Stimulated activated CD4-positive, alpha-beta T cell treated with anti-CD3 and anti-CD28 coated beads, TNF-alpha, amount 100 ng/mL, for 4 hours (primary cell): ENCODE results near the gene BEND5.

ENCODE experiments used
- DNase-seq, 3 experiments: peaks; one replicate each; pipeline ENCODE4 v3.0.0-alpha.2; 2020; ENCODE audit warnings: low read depth in 3 of 3

The BEND5 gene

DNA sequence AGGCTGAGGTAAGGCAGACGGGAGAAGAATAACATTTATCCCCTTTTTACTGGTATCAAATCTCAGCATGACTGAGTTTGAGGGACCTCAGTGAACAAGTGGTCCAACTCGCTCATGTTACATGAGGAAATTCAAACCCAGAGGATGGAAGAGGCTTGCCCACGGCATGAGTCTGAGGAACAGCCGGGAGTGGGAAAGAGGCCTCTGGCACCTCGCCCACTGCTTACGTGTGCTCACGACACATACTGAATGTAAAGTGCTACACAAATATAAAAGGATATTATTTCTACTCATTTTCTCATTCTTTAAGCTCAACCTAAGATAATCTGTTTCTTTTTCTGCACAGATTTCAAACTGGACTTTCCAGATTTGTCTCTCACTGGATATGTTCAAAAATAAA lies 14.7 kb downstream of the BEND5 start:
- no peak for DNase-seq

DNA sequence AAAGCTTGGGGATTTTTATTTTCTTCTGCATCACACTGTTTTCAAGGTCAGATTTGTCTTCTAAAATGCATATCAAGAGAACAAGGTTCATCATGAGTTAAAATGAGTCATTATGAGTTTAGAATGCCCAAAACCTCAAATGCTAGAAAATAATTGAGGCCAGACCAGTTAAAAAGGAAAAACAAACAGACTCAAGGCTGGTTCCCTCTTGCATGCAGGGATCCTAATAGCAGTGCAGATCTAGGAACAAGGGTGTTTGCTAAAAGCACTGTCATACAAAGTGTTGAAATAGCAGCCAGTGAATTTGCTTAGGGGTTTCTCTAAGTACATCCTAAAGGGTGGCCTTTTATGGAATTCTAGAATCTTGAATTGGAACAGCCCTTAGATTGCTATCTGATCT lies 15.3 kb downstream of the BEND5 start:
- no peak for DNase-seq

DNA sequence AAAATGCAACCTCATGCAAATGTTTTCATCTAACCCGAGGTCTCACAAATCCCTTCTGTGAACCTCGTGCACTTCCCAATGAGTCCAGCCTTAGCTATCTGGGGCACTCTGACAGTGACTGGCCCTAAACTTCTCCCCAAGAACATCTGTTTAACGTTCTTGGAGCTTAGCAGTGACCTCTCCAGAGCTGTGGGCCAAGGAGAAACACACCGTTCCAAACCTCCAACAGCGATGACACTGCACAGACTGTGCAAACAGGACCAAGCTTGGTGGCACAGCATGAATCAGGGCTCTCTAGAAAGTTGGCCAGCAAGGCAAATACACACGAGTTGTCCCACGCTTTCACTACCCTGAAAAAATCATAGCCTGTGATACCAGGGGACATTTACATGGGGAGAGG lies 15.8 kb downstream of the BEND5 start:
- no peak for DNase-seq

DNA sequence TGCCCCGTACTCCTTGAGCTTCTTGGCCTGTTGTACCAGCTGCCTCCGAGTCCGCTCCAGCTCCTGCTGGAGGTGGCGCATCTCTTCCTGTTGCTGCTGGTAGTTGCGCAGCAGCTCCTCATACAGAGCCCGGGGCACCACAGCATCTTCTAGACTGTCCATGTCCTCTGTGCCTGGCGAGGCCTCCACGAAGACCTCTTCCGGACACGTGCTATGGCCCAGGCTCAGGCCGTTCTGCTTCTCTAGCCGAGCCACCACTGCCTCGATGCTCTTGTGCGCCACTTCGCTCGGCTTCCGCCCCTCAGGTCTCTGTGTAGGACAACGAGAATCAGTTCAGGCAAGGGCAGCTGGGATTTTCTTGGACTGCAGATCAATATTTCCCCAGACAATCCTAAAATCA lies 17.7 kb downstream of the BEND5 start:
- no peak for DNase-seq

DNA sequence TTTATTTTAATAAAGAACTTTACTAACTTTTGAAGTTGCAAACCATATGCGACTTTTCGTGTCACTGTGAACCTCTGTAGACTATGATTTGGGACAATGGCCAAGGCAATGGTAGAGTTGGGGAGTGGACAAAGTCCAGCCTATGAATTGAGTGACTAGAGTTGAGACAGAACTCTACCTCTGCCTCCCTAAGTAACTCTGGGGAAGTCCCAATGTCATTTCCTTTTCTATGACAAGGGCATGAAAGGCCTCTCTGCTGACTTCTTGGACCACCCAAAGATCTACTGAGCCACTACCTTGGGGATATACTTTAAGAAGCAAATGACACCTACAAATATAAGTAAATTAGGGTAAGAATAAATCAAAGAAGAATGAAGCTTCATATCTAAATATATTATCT lies 19.3 kb downstream of the BEND5 start:
- DNase-seq, result no peak

DNA sequence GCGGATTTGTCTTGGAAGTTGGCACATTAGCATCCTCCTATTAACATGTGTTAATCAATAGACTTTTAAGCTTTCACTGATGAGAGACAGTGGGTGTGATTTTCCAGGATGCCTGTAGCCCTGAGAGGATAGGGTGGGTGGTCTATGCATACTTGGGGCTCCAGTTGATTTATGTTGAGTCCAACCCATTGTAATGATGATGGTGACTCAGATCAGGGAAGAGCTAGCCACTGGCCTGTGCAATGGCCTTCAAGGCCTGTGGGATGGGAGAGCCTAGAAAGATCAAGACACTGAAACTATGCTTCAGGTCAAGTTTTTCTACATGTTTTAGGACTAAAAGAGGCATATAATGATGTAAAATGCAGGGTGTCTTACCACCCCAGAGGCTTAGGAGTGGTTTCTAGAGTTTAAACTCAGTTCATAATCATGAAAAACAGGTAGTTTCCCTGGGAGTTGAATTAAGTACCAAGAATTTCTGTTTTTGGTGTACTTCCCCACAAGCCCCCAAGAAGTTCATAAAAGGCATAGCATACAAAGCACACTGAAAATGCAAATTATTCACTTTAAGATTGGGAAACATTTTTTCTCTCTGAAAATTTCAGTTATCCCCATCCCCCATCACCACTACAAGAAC lies 19.9 kb downstream of the BEND5 start:
- DNase-seq, result no peak

DNA sequence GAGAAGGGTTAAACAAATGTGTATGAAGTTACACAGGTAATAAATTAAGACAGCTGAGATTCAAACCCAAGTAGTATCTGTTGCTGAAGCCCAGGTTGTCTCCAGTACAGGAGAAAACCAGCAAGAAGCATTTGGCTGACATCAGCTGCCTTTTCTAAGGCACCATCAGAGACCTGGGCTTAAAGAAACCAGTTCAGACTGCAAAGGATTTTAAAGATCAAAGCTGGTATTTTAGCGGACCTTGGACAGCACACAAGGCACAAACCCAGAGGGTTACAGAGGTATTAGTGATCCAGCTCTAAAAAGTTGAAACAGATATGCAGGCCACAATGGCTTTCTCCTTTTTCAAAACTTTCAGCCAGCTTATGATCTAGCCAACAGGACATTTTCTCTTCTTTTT lies 23.4 kb downstream of the BEND5 start:
- DNase-seq, result no peak

DNA sequence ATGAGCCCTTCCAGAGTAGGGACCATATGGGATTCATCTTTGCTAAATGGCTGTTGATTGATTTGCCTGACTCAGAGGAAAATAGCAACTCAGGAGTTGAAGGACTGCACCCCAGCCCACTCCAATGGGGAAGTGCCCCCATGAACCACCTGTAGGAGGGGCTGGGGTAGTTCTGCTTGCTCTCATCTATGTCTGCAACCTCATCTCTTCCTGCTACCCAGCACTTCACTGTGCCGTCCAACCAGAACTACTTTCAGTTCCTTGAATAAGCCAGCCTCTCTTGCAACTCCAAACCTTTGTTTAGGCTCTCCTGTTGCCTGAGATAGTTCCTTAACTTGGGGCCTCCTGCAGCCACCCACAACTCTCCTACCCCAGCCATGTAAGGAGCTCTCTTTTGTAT lies 26.6 kb downstream of the BEND5 start:
- DNase-seq, result no peak

DNA sequence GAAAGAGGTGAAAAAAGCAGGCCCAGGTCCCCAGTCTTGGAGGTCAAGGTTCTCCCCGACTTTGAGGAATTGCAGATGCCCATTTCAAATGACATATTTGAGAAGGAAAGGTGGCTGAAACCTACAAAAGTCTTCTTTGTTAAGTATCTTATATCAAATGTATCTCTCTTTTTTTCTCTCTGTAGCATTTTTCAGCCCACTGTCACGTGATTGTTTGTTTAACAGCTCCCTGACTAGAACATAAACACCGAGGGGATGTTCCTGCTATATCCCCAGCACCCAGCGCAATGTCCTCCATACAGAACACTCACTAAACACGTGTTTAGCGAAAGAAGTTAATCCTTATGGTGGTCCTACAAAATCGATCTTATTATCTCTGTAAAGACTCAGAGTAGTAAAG lies 27.6 kb downstream of the BEND5 start:
- no peak for DNase-seq

DNA sequence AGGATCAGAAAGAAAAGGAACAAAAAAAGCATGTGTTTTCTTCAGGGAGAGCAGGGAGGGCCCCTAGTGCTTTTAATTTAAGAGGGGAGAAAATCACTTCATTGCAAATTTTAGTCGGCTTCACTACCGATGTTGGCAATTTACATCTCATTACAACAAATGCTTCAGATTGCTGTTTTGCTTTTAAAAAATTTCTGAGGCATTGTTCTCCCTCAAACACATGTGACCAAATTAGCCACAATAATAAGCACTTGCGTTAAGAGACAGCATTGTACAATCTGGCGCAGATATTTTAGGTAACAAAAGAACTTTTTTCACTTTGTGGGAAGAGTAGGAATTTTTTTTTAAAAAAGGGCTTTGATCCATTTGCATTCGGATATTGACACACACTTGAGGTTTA lies 29.8 kb downstream of the BEND5 start:
- no peak for DNase-seq

DNA sequence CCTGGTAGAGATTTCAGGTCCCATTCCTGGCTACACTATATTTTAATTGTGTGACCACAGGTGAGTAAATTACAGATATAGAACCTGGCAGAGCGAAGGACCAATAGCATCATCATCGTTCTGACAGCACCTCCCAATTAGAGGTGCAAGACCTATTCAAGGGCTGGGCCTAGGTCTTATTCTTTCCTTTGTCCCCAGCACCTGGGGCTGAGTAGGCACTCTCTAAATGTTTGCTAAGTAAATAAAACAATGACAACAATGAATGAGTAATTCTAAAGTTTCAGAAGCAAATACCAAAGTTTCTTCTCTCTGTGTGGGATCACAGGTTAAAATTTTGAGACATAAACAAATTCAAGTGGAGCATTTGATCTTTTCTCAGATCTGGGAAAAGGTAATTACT lies 32.7 kb downstream of the BEND5 start:
- no peak for DNase-seq

DNA sequence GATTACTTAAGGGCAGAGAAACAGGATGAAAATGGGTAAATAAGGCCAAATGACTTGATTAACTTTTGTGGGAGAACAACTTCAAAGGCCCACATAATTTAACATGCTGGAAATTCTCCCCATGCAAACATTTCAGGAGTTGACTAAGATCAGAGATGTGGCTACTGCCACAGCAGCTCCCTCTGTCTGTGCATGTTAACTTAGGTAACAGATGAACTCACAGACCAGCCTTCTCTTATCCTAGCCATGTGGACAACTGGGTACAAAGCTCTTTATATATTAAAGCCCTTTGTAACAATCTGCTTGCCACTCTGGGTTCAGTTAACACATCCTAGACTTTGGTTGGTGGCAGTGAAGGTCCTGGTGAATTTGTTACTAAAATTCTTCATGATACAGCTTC lies 33.2 kb downstream of the BEND5 start:
- DNase-seq, result no peak

DNA sequence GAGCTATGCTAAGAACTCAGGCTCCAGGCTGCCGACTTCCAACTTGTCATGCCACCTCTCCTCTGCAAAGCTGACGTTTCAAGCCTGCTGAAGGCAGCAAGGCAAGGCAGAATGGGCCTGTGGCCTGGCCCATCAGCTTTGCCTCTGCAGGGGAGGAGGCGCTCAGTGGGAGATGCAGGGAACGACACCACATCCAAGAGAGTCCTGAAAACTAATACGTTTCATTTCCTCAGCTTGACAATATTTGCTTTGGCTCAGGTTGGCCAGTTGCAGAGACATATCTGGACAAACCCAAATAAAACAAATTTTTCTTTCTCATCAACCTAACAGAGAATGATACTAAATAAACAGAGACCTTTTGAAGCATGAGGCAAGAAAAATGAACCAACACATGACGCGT lies 35.3 kb downstream of the BEND5 start:
- DNase-seq, result no peak

DNA sequence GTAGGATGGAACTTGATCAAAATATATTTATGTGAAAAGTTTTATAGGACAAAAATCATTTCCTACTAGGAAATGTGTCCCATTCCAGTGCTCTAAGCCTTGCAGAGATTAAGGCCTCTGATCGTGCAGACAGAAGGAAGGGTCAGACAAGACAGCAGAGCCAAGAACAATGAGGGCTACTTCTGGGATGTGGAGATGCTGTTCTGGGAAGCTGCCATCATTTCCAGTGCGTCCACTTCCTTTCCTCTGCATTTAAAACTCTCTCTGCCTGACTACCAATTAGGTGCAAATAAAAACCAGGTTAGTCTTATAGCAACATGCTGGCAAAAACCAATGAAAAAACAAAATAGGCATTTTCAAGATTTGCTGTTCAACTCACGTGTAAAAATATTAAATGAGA lies 36.1 kb downstream of the BEND5 start:
- no peak for DNase-seq

DNA sequence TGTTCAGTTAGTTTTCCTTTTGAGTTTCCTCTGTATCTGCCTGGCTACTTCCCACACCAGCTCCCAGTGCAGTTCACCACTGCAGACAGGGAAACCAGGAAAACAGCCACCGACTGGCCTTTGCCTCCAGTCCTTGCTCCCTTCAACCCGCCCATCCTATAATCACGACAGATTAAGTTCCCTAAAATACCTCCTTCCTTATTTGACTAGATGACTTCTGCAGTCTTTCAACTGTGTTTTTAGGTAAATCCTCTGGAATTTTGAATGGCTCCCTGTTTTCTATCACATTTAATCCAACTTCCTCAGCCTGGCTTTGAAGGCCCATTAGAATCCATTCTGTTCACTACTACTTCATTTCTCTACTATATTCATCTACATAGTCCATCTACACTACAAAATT lies 37.6 kb downstream of the BEND5 start:
- no peak for DNase-seq

DNA sequence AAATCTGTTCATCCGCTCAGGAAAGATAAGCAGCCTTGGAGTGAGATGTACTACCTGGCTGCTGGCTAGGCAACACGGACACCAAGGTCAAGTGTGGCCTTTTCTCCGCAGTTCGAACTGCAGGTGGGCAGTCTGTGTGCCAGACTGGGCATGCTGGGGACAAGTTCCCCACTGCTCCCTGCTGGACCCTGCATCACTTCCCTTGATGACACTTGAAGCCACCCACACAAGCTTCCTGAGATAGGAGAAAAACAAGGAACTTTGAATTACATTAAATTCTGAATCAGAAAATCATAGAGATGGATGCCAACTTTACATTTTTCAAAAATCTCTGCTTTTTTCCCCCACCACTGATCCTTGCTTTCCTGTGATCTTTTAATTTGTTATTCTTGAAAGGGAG lies 38.3 kb downstream of the BEND5 start:
- DNase-seq, result no peak

DNA sequence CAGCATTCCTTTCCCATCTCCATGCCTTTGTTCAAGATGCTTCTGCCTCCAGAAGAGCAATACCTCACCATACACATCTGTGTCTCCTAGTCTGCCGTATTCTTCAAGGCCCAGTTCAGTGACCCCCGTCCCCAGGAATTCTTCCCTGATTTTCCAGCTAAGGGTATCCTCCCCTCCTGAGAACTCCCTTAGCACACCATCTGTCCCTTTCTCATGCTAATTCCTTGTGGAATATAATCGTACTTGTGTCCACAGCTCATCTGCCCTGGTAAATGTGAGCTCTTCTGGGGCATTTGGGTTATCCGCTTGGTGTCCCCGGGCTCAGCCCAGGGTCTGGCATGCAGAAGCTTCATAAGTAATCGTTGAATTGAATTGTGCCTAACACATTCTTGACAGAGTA lies 40.9 kb downstream of the BEND5 start:
- no peak for DNase-seq

DNA sequence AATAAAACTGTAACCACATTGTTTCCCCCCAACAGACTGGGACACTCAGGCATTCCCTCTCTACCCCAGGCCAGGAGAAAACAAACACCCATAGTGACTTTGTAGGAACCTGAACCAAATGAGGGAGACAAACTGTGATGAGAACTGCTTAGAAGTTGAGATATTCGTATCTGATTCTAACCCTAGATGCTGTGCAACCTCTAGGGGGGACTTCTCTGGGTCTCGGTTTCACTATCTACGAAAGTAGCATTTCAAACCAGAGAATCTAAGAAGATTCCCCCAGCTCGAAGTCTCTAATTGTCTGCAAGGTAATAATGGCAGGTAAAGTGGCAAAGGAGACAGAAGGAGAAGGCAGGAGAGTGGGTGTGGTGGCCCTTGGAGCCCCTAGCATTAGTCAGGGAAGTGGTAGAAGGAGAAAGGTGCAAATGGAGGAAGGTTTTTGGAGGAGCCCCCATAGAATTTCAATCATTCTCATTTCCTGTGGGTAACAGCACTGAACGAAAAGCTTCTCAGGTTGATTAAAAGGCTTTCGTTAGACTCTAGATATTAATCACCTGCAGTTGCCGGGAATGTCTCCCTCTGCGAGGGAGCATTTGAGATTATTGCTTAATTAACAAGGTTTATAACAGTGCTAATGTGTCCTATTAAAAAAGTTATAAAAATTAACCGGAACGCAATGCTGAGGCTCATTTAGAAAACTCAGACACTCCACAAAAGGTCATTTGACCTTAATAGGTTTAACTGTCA lies 46.4 kb downstream of the BEND5 start:
- DNase-seq, result no peak

DNA sequence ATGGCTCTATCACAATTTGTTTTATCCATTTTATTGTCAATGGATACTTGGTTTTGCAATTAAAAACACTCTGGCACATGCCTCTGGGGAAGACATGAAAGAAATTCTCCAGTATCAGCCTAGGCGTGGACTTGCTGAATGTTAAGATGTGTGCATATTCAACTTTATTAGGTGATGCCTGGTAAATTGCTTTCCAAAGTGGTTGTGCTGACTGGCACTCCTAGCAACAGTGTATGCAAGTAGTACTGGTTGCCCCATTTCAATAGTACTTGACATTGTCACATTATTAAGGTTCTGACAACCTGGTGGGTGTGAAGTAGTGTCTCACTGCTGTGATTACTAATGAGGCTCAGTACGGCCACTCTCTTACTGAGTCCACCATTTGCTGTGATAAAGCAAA lies 48.1 kb downstream of the BEND5 start:
- DNase-seq, result no peak

DNA sequence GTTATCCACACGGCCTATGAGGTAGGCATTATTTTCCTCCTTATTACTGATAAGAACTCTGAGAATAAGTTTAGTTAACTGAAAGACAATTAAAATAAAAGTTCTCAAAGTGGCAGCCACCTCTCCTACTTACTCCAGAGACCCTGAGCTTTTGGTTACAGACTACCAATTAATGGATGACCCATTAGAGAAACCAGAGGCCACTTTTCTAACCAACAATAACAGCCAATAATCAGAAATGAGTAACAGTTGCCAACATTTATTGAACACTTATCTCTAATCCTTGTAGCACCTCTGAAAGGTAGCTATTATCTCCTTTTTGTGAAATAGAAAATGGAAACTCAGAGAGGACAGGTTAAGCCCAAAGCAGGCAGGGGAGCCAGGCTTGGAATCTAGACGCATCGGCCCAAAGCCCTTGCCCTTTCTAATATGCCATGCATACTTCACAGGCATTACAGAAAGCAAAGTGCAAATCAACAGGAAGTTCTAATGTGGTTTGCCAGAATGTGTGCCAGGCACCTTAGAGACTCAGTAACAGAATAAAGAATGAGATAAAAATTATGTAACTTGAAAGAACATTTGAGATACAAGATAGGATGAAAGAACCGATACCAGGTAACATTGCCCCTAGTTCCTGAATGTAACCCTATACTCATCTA lies 50.0 kb downstream of the BEND5 start:
- DNase-seq, result no peak

DNA sequence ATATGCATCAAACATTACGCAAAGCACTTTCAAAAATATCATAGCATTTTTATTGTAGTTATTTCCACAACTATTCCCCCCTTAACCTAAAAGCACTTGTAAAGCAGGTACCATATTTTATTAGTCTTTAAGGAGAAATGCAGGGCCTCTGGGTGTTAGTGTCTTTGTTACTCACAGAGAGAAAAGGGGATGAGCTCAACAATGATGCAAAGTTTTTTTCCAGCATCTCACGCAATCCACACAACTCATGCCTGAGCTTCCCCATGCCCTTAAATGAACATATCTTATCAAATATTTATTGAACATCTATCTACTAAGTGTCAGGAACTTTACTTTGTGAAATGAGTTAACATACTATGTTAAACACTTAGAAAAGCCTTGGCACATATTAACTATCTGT lies 50.6 kb downstream of the BEND5 start:
- no peak for DNase-seq

DNA sequence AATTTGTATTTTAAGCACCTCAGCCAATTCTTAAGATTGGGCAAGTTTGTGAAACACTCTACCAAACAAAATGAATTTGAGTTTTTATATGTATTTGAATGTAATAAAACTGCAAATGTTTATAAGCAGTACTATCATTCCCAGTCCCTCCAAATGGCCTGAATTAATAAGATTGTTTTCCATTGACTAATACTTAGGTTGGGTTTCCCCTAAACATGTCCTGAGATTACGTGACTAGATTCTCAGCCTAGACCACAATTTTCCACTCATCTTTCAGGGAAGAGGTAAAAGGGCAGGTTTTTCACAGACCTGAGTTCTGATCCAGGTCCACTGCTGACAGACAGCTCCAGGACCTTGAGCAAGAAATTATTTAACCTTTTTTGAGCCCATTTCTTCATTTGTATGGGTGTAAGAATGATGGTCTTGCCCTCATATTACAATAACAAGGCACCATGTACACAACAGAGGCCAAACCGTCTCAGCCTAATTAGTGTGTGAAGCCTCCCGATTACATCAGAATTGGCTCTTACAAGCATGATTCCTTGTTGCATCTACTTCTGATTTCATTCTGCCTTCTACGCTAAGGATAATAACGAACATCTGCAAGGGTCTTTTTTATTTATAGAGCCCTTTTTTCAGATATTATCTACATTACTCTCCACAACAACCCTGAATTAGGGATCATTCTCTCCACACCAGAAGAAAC lies 51.2 kb downstream of the BEND5 start:
- DNase-seq, result no peak

DNA sequence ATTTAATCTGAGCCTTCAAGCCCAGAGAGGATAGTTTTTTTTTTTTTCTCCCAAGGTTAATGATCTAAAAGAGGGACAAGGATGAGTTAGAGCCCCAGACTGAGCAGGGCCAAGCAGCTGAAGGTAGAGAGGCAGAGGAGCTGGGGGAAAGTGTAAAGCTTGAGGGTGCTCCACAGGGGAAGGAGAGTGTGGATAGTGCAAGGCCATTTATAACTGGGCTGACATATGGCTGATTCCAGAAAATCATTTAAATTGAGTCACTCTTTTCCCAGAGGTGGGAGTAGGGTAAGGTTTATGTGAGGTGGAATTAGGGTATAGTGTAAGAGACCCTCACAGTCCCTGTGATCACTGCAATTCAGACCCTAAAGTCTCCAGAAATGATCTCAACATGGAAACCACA lies 55.8 kb downstream of the BEND5 start:
- no peak for DNase-seq
